ENCODE measurements around the gene RBM26.
"Not testable (repeated sequence)": the region's sequence is repeated elsewhere in the genome, so short reads cannot be mapped to it uniquely, and the experiment has no call there.

RBM26 gene

DNA sequence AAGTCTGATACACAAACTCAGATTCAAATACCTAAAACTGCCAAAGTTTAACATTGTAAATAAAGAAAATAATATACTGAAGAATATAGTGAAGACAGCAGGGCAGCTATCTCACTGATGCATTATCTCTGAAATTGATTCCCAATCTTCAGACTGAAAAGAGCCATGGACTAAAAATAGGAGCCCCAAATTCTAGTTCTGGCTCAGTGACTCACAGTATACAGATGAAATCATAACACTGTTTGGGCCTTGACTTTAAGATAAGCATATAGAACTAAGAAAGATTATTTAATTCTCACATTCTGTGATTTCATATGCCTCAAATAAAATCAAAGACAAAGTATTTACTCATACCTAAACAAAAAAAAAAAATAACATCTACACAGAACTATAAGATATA lies 53.9 kb downstream of the RBM26 start:
- TF ChIP-seq CTCF (IDR thresholded peaks at IDR 0.05) = no peak
- Histone ChIP-seq H3K27me3 (no peaks in the 10 kb centered on the region), H3K36me3 (peaks cover 67% of the 10 kb centered on the region), H3K4me3 (ENCODE audit: low read depth in 1 of 2, low read length in 1 of 2) (no peak overlapping the region), H3K27ac (no peak overlapping the region), H3K4me1 (ENCODE audit: control insufficient read depth in 1 of 2, insufficient read depth in 1 of 2, low read depth in 1 of 2, low read length in 1 of 2) (no peaks in the 10 kb centered on the region), H3K9me3 (no peaks in the 10 kb centered on the region)

GRCh38 chr13:79349608-79350007 lies 56.4 kb downstream of the RBM26 start:
- not testable (repeated sequence) for H3K4me1 ChIP-seq (ENCODE audit: control insufficient read depth in 1 of 2, insufficient read depth in 1 of 2, low read depth in 1 of 2, low read length in 1 of 2); H3K27me3 ChIP-seq; H3K4me3 ChIP-seq (ENCODE audit: low read depth in 1 of 2, low read length in 1 of 2); H3K9me3 ChIP-seq; H3K27ac ChIP-seq
- peaks cover 47% of the 10 kb centered on the region for H3K36me3 ChIP-seq

- TF ChIP-seq CTCF (IDR thresholded peaks at IDR 0.05) = no peak
- Histone ChIP-seq H3K27me3 (no peaks in the 10 kb centered on the region), H3K4me3 (ENCODE audit: low read depth in 1 of 2, low read length in 1 of 2) (no peak overlapping the region), H3K9me3 (no peaks in the 10 kb centered on the region), H3K27ac (no peak overlapping the region), H3K4me1 (ENCODE audit: control insufficient read depth in 1 of 2, insufficient read depth in 1 of 2, low read depth in 1 of 2, low read length in 1 of 2) (no peaks in the 10 kb centered on the region), H3K36me3 (peaks cover 47% of the 10 kb centered on the region)
These were observed 57.0 kb downstream of the RBM26 start for GRCh38 chr13:79349011-79349410.

GRCh38 chr13:79346300-79346914 lies 59.6 kb downstream of the RBM26 start:
- Histone ChIP-seq H3K9me3 (no peaks in the 10 kb centered on the region), H3K4me1 (ENCODE audit: control insufficient read depth in 1 of 2, insufficient read depth in 1 of 2, low read depth in 1 of 2, low read length in 1 of 2) (no peaks in the 10 kb centered on the region), H3K36me3 (peaks cover 47% of the 10 kb centered on the region), H3K27me3 (no peaks in the 10 kb centered on the region), H3K4me3 (ENCODE audit: low read depth in 1 of 2, low read length in 1 of 2) (no peak overlapping the region), H3K27ac (no peak overlapping the region)
- no peak for TF ChIP-seq CTCF (IDR thresholded peaks at IDR 0.05)

GRCh38 chr13:79341202-79341601 lies 64.9 kb downstream of the RBM26 start:
- Histone ChIP-seq H3K4me3 (ENCODE audit: low read depth in 1 of 2, low read length in 1 of 2) (no peak overlapping the region), H3K27ac (no peak overlapping the region), H3K9me3 (no peaks in the 10 kb centered on the region), H3K36me3 (peaks cover 80% of the 10 kb centered on the region), H3K4me1 (ENCODE audit: control insufficient read depth in 1 of 2, insufficient read depth in 1 of 2, low read depth in 1 of 2, low read length in 1 of 2) (no peaks in the 10 kb centered on the region), H3K27me3 (no peaks in the 10 kb centered on the region)
- no peak for TF ChIP-seq CTCF (IDR thresholded peaks at IDR 0.05)

GRCh38 chr13:79340490-79340889 lies 65.6 kb downstream of the RBM26 start:
- TF ChIP-seq CTCF (IDR thresholded peaks at IDR 0.05) = no peak
- no peak overlapping the region for H3K4me3 ChIP-seq (ENCODE audit: low read depth in 1 of 2, low read length in 1 of 2)
- H3K36me3 ChIP-seq = peaks cover 87% of the 10 kb centered on the region
- H3K27ac ChIP-seq = no peak overlapping the region
- H3K4me1 ChIP-seq (ENCODE audit: control insufficient read depth in 1 of 2, insufficient read depth in 1 of 2, low read depth in 1 of 2, low read length in 1 of 2) = no peaks in the 10 kb centered on the region
- no peaks in the 10 kb centered on the region for H3K9me3 ChIP-seq
- H3K27me3 ChIP-seq = no peaks in the 10 kb centered on the region
